Tibial nerve (tissue), 4 donors: ENCODE measurements around the gene RHEX.

Experiments
- CTCF ChIP-seq, 5 experiments: fragments of 200-600 bp in 3 of 5; fragments of 450-650 bp in 2 of 5; sonication (generic) in 3 of 5; IDR thresholded peaks; one replicate each; pipeline ENCODE4 v1.5.1; 2016 to 2019; ENCODE audit warnings: antibody characterized with exemption in 5 of 5, mild to moderate bottlenecking in 3 of 5, moderate library complexity in 2 of 5
- EP300 ChIP-seq, 2 donors: sonication (generic); formaldehyde crosslinking; IDR thresholded peaks; one replicate each; pipeline ENCODE4 v1.6.1; 2017; ENCODE audit warnings: antibody characterized with exemption in 2 of 2, mild to moderate bottlenecking in 1 of 2

GRCh38 chr1:206004826-206005225, 48.1 kb upstream of the RHEX start:
- TF ChIP-seq CTCF (IDR thresholded peaks at IDR 0.05) (no peak), EP300 (IDR thresholded peaks at IDR 0.05) (no peak)
